CD8-positive, alpha-beta memory T cell (primary cell): ENCODE measurements around the gene EFHD1. TPM values are rescaled to one million over a fixed set of nuclear protein-coding genes. Genes with fewer than 3 reads are reported as not detected.
"Not testable (repeated sequence)": the region's sequence is repeated elsewhere in the genome, so short reads cannot be mapped to it uniquely, and the experiment has no call there.

Experiments used
- CTCF ChIA-PET: fragments of 350-600 bp; sonication (Branson Sonifier 250); formaldehyde crosslinking; loops from one replicate; lab custom pipeline; 2021; ENCODE audit warnings: antibody characterized with exemption; lab: Charles Lee
- POLR2A ChIA-PET: fragments of 350-600 bp; sonication (Branson Sonifier 250); formaldehyde crosslinking; loops from one replicate; lab custom pipeline; 2021; ENCODE audit warnings: antibody characterized with exemption; lab: Charles Lee
- DNase-seq, 5 donors: peaks; one replicate each; pipeline versions ENCODE4 v3.0.0 to v3.0.0-alpha.2; 2020 to 2022; ENCODE audit warnings: mixed read lengths in 1 of 5
- H3K27ac ChIP-seq: one replicate; pipeline ENCODE4 v1.7.0; 2013; ENCODE audit warnings: low read depth, mild to moderate bottlenecking, low read length, moderate library complexity
- H3K27me3 ChIP-seq: 2 replicates; pipeline ENCODE4 v1.7.0; 2013; ENCODE audit warnings: low read length, mild to moderate bottlenecking; ENCODE audit not compliant: insufficient read depth, poor library complexity, severe bottlenecking
- H3K36me3 ChIP-seq: 2 replicates; pipeline ENCODE4 v1.7.0; 2013; ENCODE audit warnings: mild to moderate bottlenecking, low read length, moderate library complexity; ENCODE audit not compliant: insufficient read depth
- H3K4me1 ChIP-seq: 2 replicates; pipeline ENCODE4 v1.7.0; 2013; ENCODE audit warnings: mild to moderate bottlenecking, low read length, moderate library complexity; ENCODE audit not compliant: insufficient read depth
- H3K4me3 ChIP-seq: 2 replicates; pipeline ENCODE4 v1.7.0; 2013; ENCODE audit warnings: mild to moderate bottlenecking, low read length
- H3K9me3 ChIP-seq: 2 replicates; pipeline ENCODE4 v1.7.0; 2013; ENCODE audit warnings: mild to moderate bottlenecking, low read length
- H3K27ac Mint-ChIP-seq, 8 donors: one replicate each; pipeline ENCODE4 v1.8.0; 2020 to 2021; ENCODE audit warnings: mixed read lengths in 8 of 8, mild to moderate bottlenecking in 6 of 8, inconsistent platforms in 3 of 8, moderate library complexity in 3 of 8
- H3K27me3 Mint-ChIP-seq, 2 donors: one replicate each; pipeline ENCODE4 v1.8.0; 2020 to 2021; ENCODE audit warnings: mixed read lengths in 2 of 2, mild to moderate bottlenecking in 1 of 2, moderate library complexity in 1 of 2
- H3K36me3 Mint-ChIP-seq, 3 donors: one replicate each; pipeline ENCODE4 v1.8.0; 2020 to 2021; ENCODE audit warnings: mixed read lengths in 3 of 3, inconsistent platforms in 1 of 3, mild to moderate bottlenecking in 1 of 3
- H3K4me1 Mint-ChIP-seq, 3 donors: one replicate each; pipeline ENCODE4 v1.8.0; 2020 to 2021; ENCODE audit warnings: mixed read lengths in 3 of 3, inconsistent platforms in 1 of 3, mild to moderate bottlenecking in 1 of 3
- H3K4me3 Mint-ChIP-seq, 7 donors: one replicate each; pipeline ENCODE4 v1.8.0; 2020 to 2021; ENCODE audit warnings: mixed read lengths in 7 of 7, mild to moderate bottlenecking in 6 of 7, moderate library complexity in 4 of 7, inconsistent platforms in 2 of 7
- H3K9me3 Mint-ChIP-seq, 5 donors: one replicate each; pipeline ENCODE4 v1.8.0; 2020 to 2022; ENCODE audit warnings: mixed read lengths in 5 of 5, mild to moderate bottlenecking in 3 of 5, moderate library complexity in 2 of 5, inconsistent platforms in 1 of 5
- polyA plus RNA-seq: library from polyadenylated mRNA; unstranded; fragments of 300-500 nt; fragmentation: Illumina TruSeq; gene quantifications from one replicate; pipeline ENCODE4 v1.2.3, GENCODE V29; 2021
- total RNA-seq, 2 experiments: library from RNA; stranded (reverse); gene quantifications; one replicate each; pipeline ENCODE4 v1.2.3, GENCODE V29; 2021

The EFHD1 gene
- total and polyA plus RNA-seq, 3 experiments from 2014 or later, result 0.22 to 1.6 (median 0.33) TPM

- ChIA-PET POLR2A (no interaction called here), CTCF (no interaction called here)
- peaks cover 0 to 2% (median 0%) of the 10 kb centered on the region in 3 donors for H3K4me1 Mint-ChIP-seq
- Histone ChIP-seq H3K27me3 (peaks cover 4% of the 10 kb centered on the region), H3K27ac (no peak overlapping the region), H3K36me3 (no peaks in the 10 kb centered on the region), H3K4me3 (no peak overlapping the region), H3K9me3 (no peaks in the 10 kb centered on the region), H3K4me1 (no peaks in the 10 kb centered on the region)
- no peak for DNase-seq
- no peaks in the 10 kb centered on the region for H3K9me3 Mint-ChIP-seq
- H3K36me3 Mint-ChIP-seq, result no peaks in the 10 kb centered on the region
- H3K27me3 Mint-ChIP-seq, result peaks cover 4 to 27% of the 10 kb centered on the region in 2 donors
- H3K27ac Mint-ChIP-seq, result no peak overlapping the region
- no peak overlapping the region for H3K4me3 Mint-ChIP-seq
These were observed 41.1 kb downstream of the EFHD1 start for GRCh38 chr2:232674491-232674890.

GRCh38 chr2:232675381-232675780 is 42.0 kb downstream of the EFHD1 start:
- Mint-ChIP-seq H3K4me3 (no peak overlapping the region), H3K36me3 (no peaks in the 10 kb centered on the region), H3K4me1 (peaks cover 0 to 2% (median 0%) of the 10 kb centered on the region in 3 donors), H3K27me3 (peaks cover 5 to 27% of the 10 kb centered on the region in 2 donors), H3K9me3 (no peaks in the 10 kb centered on the region), H3K27ac (peak overlapping the region in 1 of 8 donors; percentile 43)
- Histone ChIP-seq H3K27me3 (no peaks in the 10 kb centered on the region), H3K9me3 (no peaks in the 10 kb centered on the region), H3K4me1 (no peaks in the 10 kb centered on the region), H3K36me3 (no peaks in the 10 kb centered on the region), H3K27ac (no peak overlapping the region), H3K4me3 (no peak overlapping the region)
- ChIA-PET POLR2A (no interaction called here), CTCF (no interaction called here)
- DNase-seq, result no peak

GRCh38 chr2:232680006-232680405 is 46.6 kb downstream of the EFHD1 start:
- H3K9me3 ChIP-seq, result no peaks in the 10 kb centered on the region
- no peak overlapping the region for H3K4me3 Mint-ChIP-seq

GRCh38 chr2:232681527-232681926 is 48.1 kb downstream of the EFHD1 start:
- no peaks in the 10 kb centered on the region for H3K4me1 ChIP-seq
- Mint-ChIP-seq H3K4me3 (no peak overlapping the region), H3K4me1 (peaks cover 0 to 1% (median 0%) of the 10 kb centered on the region in 3 donors), H3K9me3 (no peaks in the 10 kb centered on the region), H3K27ac (no peak overlapping the region), H3K36me3 (no peaks in the 10 kb centered on the region), H3K27me3 (peaks cover 8 to 35% of the 10 kb centered on the region in 2 donors)
- H3K36me3 ChIP-seq, result no peaks in the 10 kb centered on the region
- ChIA-PET CTCF (no interaction called here), POLR2A (no interaction called here)
- no peaks in the 10 kb centered on the region for H3K9me3 ChIP-seq
- no peak overlapping the region for H3K27ac ChIP-seq
- no peak overlapping the region for H3K4me3 ChIP-seq
- H3K27me3 ChIP-seq, result no peaks in the 10 kb centered on the region
- DNase-seq, result no peak

More at GRCh38 chr2:232680006-232680405, 46.6 kb downstream of the EFHD1 start:
- H3K27me3 Mint-ChIP-seq, result peaks cover 10 to 37% of the 10 kb centered on the region in 2 donors
- no peaks in the 10 kb centered on the region for H3K36me3 Mint-ChIP-seq
- Histone ChIP-seq H3K4me3 (no peak overlapping the region), H3K27me3 (no peaks in the 10 kb centered on the region), H3K4me1 (no peaks in the 10 kb centered on the region), H3K36me3 (no peaks in the 10 kb centered on the region), H3K27ac (no peak overlapping the region)
- H3K4me1 Mint-ChIP-seq, result peaks cover 0 to 2% (median 0%) of the 10 kb centered on the region in 3 donors
- CTCF ChIA-PET, result no interaction called here
- no peaks in the 10 kb centered on the region for H3K9me3 Mint-ChIP-seq
- POLR2A ChIA-PET, result no interaction called here
- no peak overlapping the region for H3K27ac Mint-ChIP-seq
- no peak for DNase-seq

GRCh38 chr2:232683368-232683767 is 50.0 kb downstream of the EFHD1 start:
- CTCF ChIA-PET, result interaction anchor here (1.2 kb wide), 1 partner anchor 72 kb away, joined by 3 read pairs; no protein-coding TSS in a partner anchor

GRCh38 chr2:232685391-232685790 is 52.0 kb downstream of the EFHD1 start:
- H3K4me1 ChIP-seq, DNase-seq, H3K27ac ChIP-seq, H3K36me3 ChIP-seq, H3K36me3 Mint-ChIP-seq, POLR2A ChIA-PET, H3K27me3 ChIP-seq, H3K4me1 Mint-ChIP-seq, CTCF ChIA-PET, H3K9me3 Mint-ChIP-seq, H3K4me3 ChIP-seq, H3K9me3 ChIP-seq, H3K4me3 Mint-ChIP-seq: not testable (repeated sequence)
- H3K27me3 Mint-ChIP-seq, result peaks cover 6 to 20% of the 10 kb centered on the region in 2 donors
- peak overlapping the region in 1 of 8 donors; percentile 74 for H3K27ac Mint-ChIP-seq

More at GRCh38 chr2:232683368-232683767, 50.0 kb downstream of the EFHD1 start:
- H3K4me3 Mint-ChIP-seq, result no peak overlapping the region
- no peak overlapping the region for H3K27ac ChIP-seq
- no peak overlapping the region for H3K4me3 ChIP-seq
- no peaks in the 10 kb centered on the region for H3K4me1 Mint-ChIP-seq
- H3K4me1 ChIP-seq, result no peaks in the 10 kb centered on the region
- no peak for DNase-seq
- no peak overlapping the region for H3K27ac Mint-ChIP-seq
- POLR2A ChIA-PET, result no interaction called here
- H3K9me3 ChIP-seq, result no peaks in the 10 kb centered on the region
- H3K27me3 ChIP-seq, result no peaks in the 10 kb centered on the region
- no peaks in the 10 kb centered on the region for H3K36me3 ChIP-seq
- H3K36me3 Mint-ChIP-seq, result no peaks in the 10 kb centered on the region
- H3K9me3 Mint-ChIP-seq, result no peaks in the 10 kb centered on the region
- peaks cover 8 to 33% of the 10 kb centered on the region in 2 donors for H3K27me3 Mint-ChIP-seq

- H3K4me1 Mint-ChIP-seq, result no peaks in the 10 kb centered on the region
- H3K36me3 Mint-ChIP-seq, result no peaks in the 10 kb centered on the region
- no peak overlapping the region for H3K27ac Mint-ChIP-seq
- no peak for DNase-seq
- H3K27me3 Mint-ChIP-seq, result peaks cover 2 to 10% of the 10 kb centered on the region in 2 donors
- no peaks in the 10 kb centered on the region for H3K9me3 ChIP-seq
- H3K9me3 Mint-ChIP-seq, result peaks cover 0 to 2% (median 0%) of the 10 kb centered on the region in 5 donors
- H3K36me3 ChIP-seq, result no peaks in the 10 kb centered on the region
- no peaks in the 10 kb centered on the region for H3K27me3 ChIP-seq
- no peak overlapping the region for H3K4me3 Mint-ChIP-seq
- ChIA-PET POLR2A (interaction anchor here (0.7 kb wide), 1 partner anchor 334 kb away, joined by 3 read pairs; no protein-coding TSS in a partner anchor), CTCF (no interaction called here)
- H3K4me3 ChIP-seq, result no peak overlapping the region
- H3K4me1 ChIP-seq, result no peaks in the 10 kb centered on the region
- no peak overlapping the region for H3K27ac ChIP-seq
These were observed 54.2 kb downstream of the EFHD1 start for GRCh38 chr2:232687382-232688160.

- Mint-ChIP-seq H3K36me3 (no peaks in the 10 kb centered on the region), H3K4me3 (no peak overlapping the region), H3K9me3 (peaks cover 0 to 2% (median 0%) of the 10 kb centered on the region in 5 donors), H3K4me1 (no peaks in the 10 kb centered on the region), H3K27me3 (peaks cover under 1 to 6% of the 10 kb centered on the region in 2 donors), H3K27ac (no peak overlapping the region)
- Histone ChIP-seq H3K4me1 (no peaks in the 10 kb centered on the region), H3K9me3 (no peaks in the 10 kb centered on the region), H3K36me3 (no peaks in the 10 kb centered on the region), H3K27ac (no peak overlapping the region), H3K27me3 (no peaks in the 10 kb centered on the region), H3K4me3 (no peak overlapping the region)
- no peak for DNase-seq
- POLR2A ChIA-PET, result no interaction called here
- CTCF ChIA-PET, result no interaction called here
These were observed 54.8 kb downstream of the EFHD1 start for GRCh38 chr2:232688201-232688600.
